ENCODE data around the gene ALAS1.

DNA sequence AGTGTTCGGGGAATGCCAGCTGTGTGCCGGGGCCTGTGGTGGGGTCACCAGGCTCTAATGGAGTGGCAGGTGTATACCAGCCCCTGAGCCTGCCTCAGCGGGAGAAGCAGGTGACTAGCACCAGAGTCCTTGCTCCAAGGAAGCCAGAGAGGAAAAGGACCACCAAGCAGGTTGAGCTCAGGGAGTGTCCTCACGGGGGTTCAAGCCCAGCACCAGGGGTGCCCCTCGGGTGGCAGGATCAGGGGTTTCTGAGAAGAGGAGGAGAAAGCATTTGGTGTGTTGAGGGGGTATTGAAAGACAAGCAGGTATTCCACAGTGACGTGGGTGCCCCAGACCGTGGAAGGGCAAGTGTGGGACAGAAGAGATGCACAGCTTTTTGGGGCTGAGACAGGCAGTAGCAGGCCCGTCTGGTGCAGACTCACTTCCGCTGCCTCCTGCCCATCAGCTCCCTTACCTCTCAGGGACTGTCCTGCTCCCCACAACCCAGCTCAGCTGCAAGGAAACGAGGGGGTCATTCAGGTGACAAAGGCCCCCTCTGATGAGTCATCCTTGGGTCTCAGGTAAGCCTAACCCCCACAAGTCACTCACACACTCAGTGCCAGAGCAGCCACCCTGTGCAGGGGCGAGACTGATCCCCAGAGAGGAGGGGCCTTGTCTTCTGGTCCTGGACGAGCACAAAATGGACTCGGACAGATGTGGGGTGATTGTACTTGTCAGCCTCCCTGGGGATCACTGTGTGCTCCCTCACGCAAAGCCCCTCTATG lies 22.4 kb upstream of the ALAS1 start:
- TF ChIP-seq, protein P1, sequence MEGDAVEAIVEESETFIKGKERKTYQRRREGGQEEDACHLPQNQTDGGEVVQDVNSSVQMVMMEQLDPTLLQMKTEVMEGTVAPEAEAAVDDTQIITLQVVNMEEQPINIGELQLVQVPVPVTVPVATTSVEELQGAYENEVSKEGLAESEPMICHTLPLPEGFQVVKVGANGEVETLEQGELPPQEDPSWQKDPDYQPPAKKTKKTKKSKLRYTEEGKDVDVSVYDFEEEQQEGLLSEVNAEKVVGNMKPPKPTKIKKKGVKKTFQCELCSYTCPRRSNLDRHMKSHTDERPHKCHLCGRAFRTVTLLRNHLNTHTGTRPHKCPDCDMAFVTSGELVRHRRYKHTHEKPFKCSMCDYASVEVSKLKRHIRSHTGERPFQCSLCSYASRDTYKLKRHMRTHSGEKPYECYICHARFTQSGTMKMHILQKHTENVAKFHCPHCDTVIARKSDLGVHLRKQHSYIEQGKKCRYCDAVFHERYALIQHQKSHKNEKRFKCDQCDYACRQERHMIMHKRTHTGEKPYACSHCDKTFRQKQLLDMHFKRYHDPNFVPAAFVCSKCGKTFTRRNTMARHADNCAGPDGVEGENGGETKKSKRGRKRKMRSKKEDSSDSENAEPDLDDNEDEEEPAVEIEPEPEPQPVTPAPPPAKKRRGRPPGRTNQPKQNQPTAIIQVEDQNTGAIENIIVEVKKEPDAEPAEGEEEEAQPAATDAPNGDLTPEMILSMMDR (conservative IDR thresholded peaks at IDR 0.05 in 1 of 2, IDR thresholded peaks at IDR 0.05 in 1 of 2; ENCODE audit: extremely low read depth in 1 of 2, insufficient read depth in 1 of 2, low read depth in 1 of 2, low read length in 2 of 2) = no peak
- TF ChIP-seq EZH2 (IDR thresholded peaks at IDR 0.05; ENCODE audit: borderline replicate concordance, low read length) = no peak
